OCI-LY7 (cell line): ENCODE measurements around the gene KDM5C. TPM values are rescaled to one million over a fixed set of nuclear protein-coding genes. Genes with fewer than 3 reads are reported as not detected.
A peak's percentile ranks its signal among the peaks of the same experiment; 100 is the strongest.

Source experiments
- BruUV-seq: library from RNA; stranded (reverse); fragments of 400-500 nt; replicated peaks from 2 replicates; lab custom pipeline; 2021; lab: Mats Ljungman, UMichigan
- CTCF ChIA-PET: fragments of 300-600 bp; sonication (Branson Sonifier 250); formaldehyde crosslinking; loops from one replicate; lab custom pipeline; 2022; ENCODE audit warnings: antibody characterized with exemption; ENCODE audit not compliant: unreplicated experiment; lab: Charles Lee
- POLR2A ChIA-PET: fragments of 300-600 bp; sonication (Branson Sonifier 250); formaldehyde crosslinking; loops from one replicate; lab custom pipeline; 2022; ENCODE audit warnings: antibody characterized with exemption; lab: Charles Lee
- DNase-seq: peaks from one replicate; pipeline ENCODE4 v3.0.0-alpha.2; 2015; ENCODE audit warnings: low spot score
- H2AFZ ChIP-seq: fragments of 200-600 bp; sonication (generic), shearing (Covaris generic); 2 replicates; pipeline ENCODE4 v1.6.1; 2014; ENCODE audit warnings: mild to moderate bottlenecking, antibody characterized with exemption, low read length, moderate library complexity
- H3K27ac ChIP-seq: fragments of 200-600 bp; sonication (generic); 2 replicates; pipeline ENCODE4 v1.5.1; 2014; ENCODE audit warnings: mixed run types, low read depth, mild to moderate bottlenecking, moderate library complexity, low read length, inconsistent platforms; ENCODE audit not compliant: poor library complexity, severe bottlenecking
- H3K36me3 ChIP-seq: fragments of 200-600 bp; sonication (generic); 2 replicates; pipeline ENCODE4 v1.6.1; 2014; ENCODE audit warnings: mild to moderate bottlenecking, antibody characterized with exemption, low read length, moderate library complexity, mixed read lengths; ENCODE audit not compliant: insufficient read depth
- H3K4me1 ChIP-seq: fragments of 200-600 bp; sonication (generic); 2 replicates; pipeline ENCODE4 v1.5.1; 2014; ENCODE audit warnings: mild to moderate bottlenecking, low read length; ENCODE audit not compliant: insufficient read depth, poor library complexity, severe bottlenecking
- H3K4me2 ChIP-seq: fragments of 200-600 bp; sonication (generic); 2 replicates; pipeline ENCODE4 v1.6.1; 2014; ENCODE audit warnings: mild to moderate bottlenecking, low read length
- H3K4me3 ChIP-seq: fragments of 200-600 bp; sonication (generic); 2 replicates; pipeline ENCODE4 v1.5.1; 2014; ENCODE audit warnings: mild to moderate bottlenecking, low read depth, low read length; ENCODE audit not compliant: poor library complexity, severe bottlenecking
- H3K79me2 ChIP-seq: fragments of 200-600 bp; sonication (generic); 2 replicates; pipeline ENCODE4 v1.6.1; 2016; ENCODE audit warnings: low read depth, mild to moderate bottlenecking, low read length, moderate library complexity, mixed read lengths; ENCODE audit not compliant: insufficient read depth
- H3K9me2 ChIP-seq: fragments of 200-600 bp; sonication (generic); 2 replicates; pipeline ENCODE4 v1.6.1; 2016; ENCODE audit warnings: mild to moderate bottlenecking, low read length, mixed read lengths; ENCODE audit not compliant: insufficient read depth
- H3K9me3 ChIP-seq: fragments of 200-600 bp; sonication (generic); 2 replicates; pipeline ENCODE4 v1.6.1; 2014; ENCODE audit warnings: mild to moderate bottlenecking, mixed run types, low read length, mixed read lengths
- H4K20me1 ChIP-seq: fragments of 200-600 bp; sonication (generic); 2 replicates; pipeline ENCODE4 v1.6.1; 2014; ENCODE audit warnings: mild to moderate bottlenecking, antibody characterized with exemption, low read length, moderate library complexity, mixed read lengths; ENCODE audit not compliant: insufficient read depth
- CTCF ChIP-seq: fragments of 200-600 bp; sonication (generic); conservative IDR thresholded peaks from 2 replicates; pipeline ENCODE4 v1.5.1; 2014; ENCODE audit warnings: mild to moderate bottlenecking, antibody characterized with exemption, low read length, moderate library complexity, mixed read lengths
- EZH2phosphoT487 ChIP-seq: fragments of 200-600 bp; sonication (generic); IDR thresholded peaks from 2 replicates; pipeline ENCODE4 v1.6.1; 2018; ENCODE audit warnings: low read depth, borderline replicate concordance, mild to moderate bottlenecking, mixed run types, antibody characterized with exemption, low read length, moderate library complexity, mixed read lengths
- intact Hi-C: fragments of 100-400 bp; cut with micrococcal nuclease; formaldehyde crosslinking; loops from one replicate; pipeline ENCODE4 v1.10.0; 2022; ENCODE audit not compliant: unreplicated experiment
- total RNA-seq, 2 experiments: library from RNA; depleted of rRNA in 1 of 2; stranded (reverse); fragments of >200 nt in 1 of 2; shearing (Covaris generic) in 1 of 2; gene quantifications; 2 replicates each; pipeline ENCODE4 v1.2.3, GENCODE V29; 2014 to 2022

The KDM5C gene
- total RNA-seq, 2 experiments from 2014 or later = 54.8 to 90.5 TPM

- Histone ChIP-seq H3K36me3 (no peaks in the 10 kb centered on the region), H2AFZ (no peak overlapping the region), H3K9me3 (no peaks in the 10 kb centered on the region), H3K4me2 (no peak overlapping the region), H3K9me2 (no peaks in the 10 kb centered on the region), H3K79me2 (no peaks in the 10 kb centered on the region), H3K27ac (no peak overlapping the region), H3K4me1 (no peaks in the 10 kb centered on the region), H3K4me3 (no peak overlapping the region), H4K20me1 (no peaks in the 10 kb centered on the region)
- ChIA-PET CTCF (no interaction called here), POLR2A (no interaction called here)
- DNase-seq = no peak
- BruUV-seq = no TSS peak
- TF ChIP-seq EZH2phosphoT487 (no peak), CTCF (no peak)
- intact Hi-C loops = no loop called here
These were observed 17.3 kb upstream of the KDM5C start for GRCh38 chrX:53242310-53242709.

GRCh38 chrX:53241558-53241957 lies 16.6 kb upstream of the KDM5C start:
- intact Hi-C loops = no loop called here
- Histone ChIP-seq H2AFZ (no peak overlapping the region), H4K20me1 (no peaks in the 10 kb centered on the region), H3K4me3 (no peak overlapping the region), H3K4me1 (no peaks in the 10 kb centered on the region), H3K9me2 (no peaks in the 10 kb centered on the region), H3K4me2 (no peak overlapping the region), H3K79me2 (no peaks in the 10 kb centered on the region), H3K27ac (no peak overlapping the region), H3K36me3 (no peaks in the 10 kb centered on the region), H3K9me3 (no peaks in the 10 kb centered on the region)
- ChIA-PET CTCF (no interaction called here), POLR2A (no interaction called here)
- no peak for DNase-seq
- no peak for TF ChIP-seq CTCF
- no peak for TF ChIP-seq EZH2phosphoT487
- BruUV-seq = no TSS peak

- intact Hi-C loops = no loop called here
- POLR2A ChIA-PET = interaction anchor here (0.6 kb wide), 1 partner anchor 10 kb away, joined by 3 read pairs; no protein-coding TSS in a partner anchor
- TF ChIP-seq CTCF = peak; percentile 66
- TF ChIP-seq EZH2phosphoT487 = no peak
- Histone ChIP-seq H3K9me2 (no peaks in the 10 kb centered on the region), H3K9me3 (no peaks in the 10 kb centered on the region), H3K4me3 (no peak overlapping the region), H3K4me1 (no peaks in the 10 kb centered on the region), H3K4me2 (no peak overlapping the region), H3K79me2 (no peaks in the 10 kb centered on the region), H4K20me1 (no peaks in the 10 kb centered on the region), H3K36me3 (no peaks in the 10 kb centered on the region), H3K27ac (no peak overlapping the region), H2AFZ (no peak overlapping the region; the same call in 1 of the 2 replicates)
- no TSS peak for BruUV-seq
- CTCF ChIA-PET = no interaction called here
- peak; percentile 26 for DNase-seq
These were observed 14.5 kb upstream of the KDM5C start for GRCh38 chrX:53239474-53239873.
